Measurements from ENCODE around the gene C19orf81.

DNA sequence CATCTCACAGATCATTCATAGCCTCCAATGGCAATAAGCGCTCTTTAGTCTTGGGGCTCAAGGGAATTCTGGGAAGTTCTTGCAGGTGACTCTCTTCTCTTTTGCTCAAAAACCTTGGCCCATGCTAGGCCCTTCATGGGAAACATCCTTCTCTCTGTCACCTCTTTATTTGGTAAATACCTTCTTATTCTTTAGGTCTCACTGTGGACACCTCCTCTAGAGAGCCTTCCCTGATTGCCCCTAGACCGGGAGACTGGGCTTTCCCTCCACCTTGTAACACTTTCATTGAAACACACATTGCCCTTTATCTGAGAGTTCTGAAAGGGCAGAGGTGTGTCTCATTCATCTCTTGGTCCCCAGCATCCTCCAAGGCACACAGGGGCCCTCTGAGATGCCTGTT lies 1.9 kb downstream of the C19orf81 start:
- TF ChIP-seq, protein P1, sequence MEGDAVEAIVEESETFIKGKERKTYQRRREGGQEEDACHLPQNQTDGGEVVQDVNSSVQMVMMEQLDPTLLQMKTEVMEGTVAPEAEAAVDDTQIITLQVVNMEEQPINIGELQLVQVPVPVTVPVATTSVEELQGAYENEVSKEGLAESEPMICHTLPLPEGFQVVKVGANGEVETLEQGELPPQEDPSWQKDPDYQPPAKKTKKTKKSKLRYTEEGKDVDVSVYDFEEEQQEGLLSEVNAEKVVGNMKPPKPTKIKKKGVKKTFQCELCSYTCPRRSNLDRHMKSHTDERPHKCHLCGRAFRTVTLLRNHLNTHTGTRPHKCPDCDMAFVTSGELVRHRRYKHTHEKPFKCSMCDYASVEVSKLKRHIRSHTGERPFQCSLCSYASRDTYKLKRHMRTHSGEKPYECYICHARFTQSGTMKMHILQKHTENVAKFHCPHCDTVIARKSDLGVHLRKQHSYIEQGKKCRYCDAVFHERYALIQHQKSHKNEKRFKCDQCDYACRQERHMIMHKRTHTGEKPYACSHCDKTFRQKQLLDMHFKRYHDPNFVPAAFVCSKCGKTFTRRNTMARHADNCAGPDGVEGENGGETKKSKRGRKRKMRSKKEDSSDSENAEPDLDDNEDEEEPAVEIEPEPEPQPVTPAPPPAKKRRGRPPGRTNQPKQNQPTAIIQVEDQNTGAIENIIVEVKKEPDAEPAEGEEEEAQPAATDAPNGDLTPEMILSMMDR (IDR thresholded peaks at IDR 0.05) = no peak
- TF ChIP-seq POLR2A (IDR thresholded peaks at IDR 0.05) = no peak
